GM10266 (cell line): ENCODE data around the gene SCAMP5.

Source experiments
- DNase-seq: peaks from one replicate; pipeline ENCODE4 v3.0.0; 2012; ENCODE audit errors: extremely low spot score
- CTCF ChIP-seq: IDR thresholded peaks from 2 replicates; pipeline ENCODE4 v1.5.1; 2012; ENCODE audit warnings: mild to moderate bottlenecking, low read depth; ENCODE audit not compliant: control insufficient read depth, insufficient read depth; ENCODE audit errors: missing control alignments

The SCAMP5 gene

GRCh38 chr15:74956648-74957475 is 38.5 kb upstream of the SCAMP5 start, which contains the start of gene RPP25:
RPP25 (minus strand) TSS chr15:74956772; CDS start chr15:74956583, 189 bp downstream.
- peak; percentile 88 for DNase-seq
- no peak for TF ChIP-seq CTCF

DNA sequence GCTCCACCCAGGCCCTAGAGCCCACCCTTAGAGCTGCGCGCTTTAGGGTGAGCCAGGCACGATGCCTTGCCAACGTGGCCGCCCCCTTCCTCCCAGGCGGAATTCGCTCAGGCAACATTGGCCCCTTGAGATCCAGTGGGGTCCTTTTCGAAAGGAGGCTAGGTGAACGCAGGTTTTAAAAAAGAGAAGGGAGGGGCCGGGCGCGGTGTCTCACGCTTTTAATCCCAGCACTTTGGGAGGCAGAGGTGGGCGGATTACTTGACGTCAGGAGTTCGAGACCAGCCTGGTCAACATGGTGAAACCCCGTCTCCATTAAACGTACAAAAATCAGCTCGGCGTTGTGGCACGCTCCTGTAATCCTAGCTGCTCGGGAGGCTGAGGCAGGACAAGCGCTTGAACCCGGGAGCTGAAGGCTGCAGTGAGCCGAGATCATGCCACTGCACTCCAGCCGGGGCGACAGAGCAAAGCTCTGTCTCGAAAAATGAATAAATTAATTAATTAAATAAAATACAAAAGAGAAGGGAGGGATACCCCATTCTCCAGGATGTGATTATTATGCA is 37.8 kb upstream of the SCAMP5 start:
- DNase-seq, result no peak
- TF ChIP-seq CTCF, result no peak

- no peak for TF ChIP-seq CTCF
- DNase-seq, result no peak
Observed at GRCh38 chr15:74958320-74958907, 36.9 kb upstream of the SCAMP5 start.

DNA sequence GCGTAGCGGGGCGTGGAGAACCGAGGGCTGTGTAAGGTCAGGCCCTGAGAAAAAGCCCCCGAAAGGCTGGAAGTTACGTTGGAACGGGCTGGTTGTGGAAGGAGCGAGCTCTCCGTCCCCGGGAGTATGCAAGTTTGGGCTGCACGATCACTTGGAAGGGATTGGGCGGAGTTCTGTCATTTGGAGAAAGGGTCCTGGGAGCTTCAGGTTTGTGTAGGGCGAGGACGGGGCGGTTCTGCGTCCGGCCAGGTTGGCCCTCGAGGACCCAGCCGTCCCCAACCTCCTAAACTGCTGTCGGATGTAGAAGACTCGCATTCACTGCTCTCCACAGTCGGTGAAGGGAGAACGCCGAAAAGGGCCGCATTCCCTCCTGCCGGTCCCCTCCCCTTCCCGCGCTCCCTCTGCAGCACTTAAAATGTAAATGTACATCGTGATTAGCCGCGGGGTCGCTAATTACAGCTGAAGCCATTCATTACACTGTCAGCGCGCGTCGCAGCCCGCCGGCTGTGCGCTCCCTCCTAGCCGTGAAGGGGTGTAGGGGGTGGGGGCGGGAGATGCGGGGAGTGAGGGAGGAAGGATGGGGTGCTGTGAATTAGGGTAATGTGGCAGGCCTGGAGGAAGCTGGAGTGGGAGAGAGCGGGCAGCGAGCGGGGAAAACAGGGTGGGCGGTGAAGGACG is 36.3 kb upstream of the SCAMP5 start:
- no peak for DNase-seq
- TF ChIP-seq CTCF, result no peak

DNA sequence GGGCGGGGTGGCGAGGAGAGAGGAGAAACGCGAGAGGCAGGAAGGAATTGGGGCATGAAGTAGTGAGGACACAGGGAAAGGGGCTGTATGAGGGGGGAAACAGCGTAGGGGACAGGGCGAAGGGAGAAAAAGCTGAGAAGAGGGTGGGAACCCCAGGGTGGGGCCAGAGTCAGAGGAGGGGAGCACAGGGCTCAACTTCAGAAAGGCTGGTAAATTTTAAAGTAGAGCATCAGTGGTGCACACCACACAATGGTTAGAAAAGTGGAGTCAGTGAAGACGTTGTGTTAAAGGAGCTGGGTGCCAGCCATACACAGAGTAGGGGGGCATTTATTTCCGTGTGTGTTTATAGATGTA is 35.8 kb upstream of the SCAMP5 start:
- no peak for DNase-seq
- TF ChIP-seq CTCF, result no peak

DNA sequence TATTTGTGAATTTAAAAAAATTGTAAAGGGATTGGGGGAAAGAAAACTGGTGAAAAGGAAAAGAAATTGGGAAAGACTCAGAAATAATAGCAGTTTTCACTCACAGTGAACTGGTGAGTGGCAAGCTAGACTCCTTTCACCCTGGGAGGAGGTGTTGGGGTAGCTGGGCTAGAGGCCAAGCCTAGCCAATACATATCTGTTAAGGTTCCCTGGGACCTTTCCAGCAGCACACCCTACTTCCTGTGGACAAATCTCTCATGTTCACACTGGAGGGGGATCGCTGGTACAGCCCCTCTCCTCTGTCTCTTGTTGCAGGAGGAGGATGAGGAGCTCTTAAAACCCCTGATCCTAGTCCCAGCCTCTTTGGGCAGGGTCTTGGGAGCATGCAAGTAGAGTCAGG is 35.1 kb upstream of the SCAMP5 start:
- DNase-seq, result no peak
- TF ChIP-seq CTCF, result no peak
